HEK293 (cell line): ENCODE results near the gene FILIP1L.

Source experiments
- CTCF ChIA-PET: fragments of 350-600 bp; formaldehyde crosslinking; extraction: SDS; loops from one replicate; lab custom pipeline; 2021; ENCODE audit warnings: antibody characterized with exemption; lab: Yijun Ruan, JAX
- POLR2A ChIA-PET: fragments of 300-600 bp; formaldehyde crosslinking; extraction: SDS; loops from one replicate; lab custom pipeline; 2020; ENCODE audit warnings: antibody characterized with exemption, inconsistent platforms; lab: Yijun Ruan, JAX
- H3K27ac ChIP-seq: fragments of 200-500 bp; sonication (Bioruptor generic); 2 replicates; pipeline ENCODE4 v1.5.1; 2014; ENCODE audit warnings: low read depth, low read length, control low read depth, inconsistent platforms; ENCODE audit errors: extremely low read depth
- H3K36me3 ChIP-seq, 2 experiments: fragments of 200-500 bp in 1 of 2; sonication (Bioruptor generic) in 1 of 2; 1 replicate in 1 of 2; 2 replicates in 1 of 2; pipeline ENCODE4 v1.5.1; 2014 to 2017; ENCODE audit warnings: inconsistent platforms in 2 of 2, low read length in 2 of 2; ENCODE audit not compliant: control insufficient read depth in 2 of 2, insufficient read depth in 1 of 2
- H3K4me1 ChIP-seq: fragments of 200-500 bp; sonication (Bioruptor generic); 2 replicates; pipeline ENCODE4 v1.5.1; 2014; ENCODE audit warnings: mild to moderate bottlenecking, low read length, inconsistent platforms; ENCODE audit not compliant: control insufficient read depth, insufficient read depth
- H3K4me3 ChIP-seq: 2 replicates; pipeline ENCODE4 v1.5.1; 2011; ENCODE audit warnings: low read depth, mild to moderate bottlenecking, control low read depth, low read length, moderate library complexity
- H3K9me3 ChIP-seq: fragments of 200-500 bp; sonication (Bioruptor generic); 2 replicates; pipeline ENCODE4 v1.5.1; 2014; ENCODE audit warnings: low read depth, low read length, inconsistent platforms; ENCODE audit not compliant: control insufficient read depth, insufficient read depth
- HIC1 ChIP-seq: fragments of 450-650 bp; formaldehyde crosslinking; IDR thresholded peaks from 2 replicates; pipeline ENCODE4 v1.5.1; 2016; ENCODE audit warnings: missing biosample characterization, missing genetic modification characterization
- KLF8 ChIP-seq: fragments of 450-650 bp; formaldehyde crosslinking; IDR thresholded peaks from 2 replicates; pipeline ENCODE4 v1.5.1; 2016; ENCODE audit warnings: missing biosample characterization, missing genetic modification characterization
- SCRT2 ChIP-seq: fragments of 450-650 bp; formaldehyde crosslinking; IDR thresholded peaks from 2 replicates; pipeline ENCODE4 v1.5.1; 2016; ENCODE audit warnings: missing biosample characterization, missing genetic modification characterization
- ZBTB7A ChIP-seq: fragments of 450-650 bp; formaldehyde crosslinking; IDR thresholded peaks from 2 replicates; pipeline ENCODE4 v1.5.1; 2016; ENCODE audit warnings: low read depth, missing biosample characterization, missing genetic modification characterization
- ZNF146 ChIP-seq: fragments of 450-650 bp; formaldehyde crosslinking; IDR thresholded peaks from 2 replicates; pipeline ENCODE4 v1.5.1; 2016; ENCODE audit warnings: missing biosample characterization, missing genetic modification characterization
- ZNF16 ChIP-seq: fragments of 450-650 bp; formaldehyde crosslinking; IDR thresholded peaks from 2 replicates; pipeline ENCODE4 v1.5.1; 2016; ENCODE audit warnings: low read depth, missing biosample characterization, missing genetic modification characterization
- ZNF239 ChIP-seq: fragments of 450-650 bp; formaldehyde crosslinking; IDR thresholded peaks from 2 replicates; pipeline ENCODE4 v1.5.1; 2016; ENCODE audit warnings: missing biosample characterization, missing genetic modification characterization
- ZNF302 ChIP-seq: fragments of 450-650 bp; formaldehyde crosslinking; IDR thresholded peaks from 2 replicates; pipeline ENCODE4 v1.5.1; 2016; ENCODE audit warnings: missing biosample characterization, missing genetic modification characterization, low read depth
- ZNF350 ChIP-seq: fragments of 450-650 bp; formaldehyde crosslinking; IDR thresholded peaks from 2 replicates; pipeline ENCODE4 v1.5.0; 2017; ENCODE audit warnings: missing biosample characterization, mild to moderate bottlenecking, missing genetic modification characterization
- ZNF433 ChIP-seq: fragments of 450-650 bp; formaldehyde crosslinking; IDR thresholded peaks from 2 replicates; pipeline ENCODE4 v1.5.1; 2016; ENCODE audit warnings: missing biosample characterization, missing genetic modification characterization, low read depth
- ZNF585B ChIP-seq: fragments of 450-650 bp; formaldehyde crosslinking; IDR thresholded peaks from 2 replicates; pipeline ENCODE4 v1.5.1; 2016; ENCODE audit warnings: missing biosample characterization, missing genetic modification characterization
- ZNF623 ChIP-seq: fragments of 450-650 bp; formaldehyde crosslinking; IDR thresholded peaks from 2 replicates; pipeline ENCODE4 v1.5.1; 2016; ENCODE audit warnings: missing biosample characterization, missing genetic modification characterization
- ZNF707 ChIP-seq: fragments of 450-650 bp; formaldehyde crosslinking; IDR thresholded peaks from 2 replicates; pipeline ENCODE4 v1.5.1; 2016; ENCODE audit warnings: missing biosample characterization, missing genetic modification characterization
- ZSCAN30 ChIP-seq: fragments of 450-650 bp; IDR thresholded peaks from 2 replicates; pipeline ENCODE4 v1.5.1; 2018; ENCODE audit warnings: missing biosample characterization, mild to moderate bottlenecking, missing genetic modification characterization, moderate library complexity
- TF ChIP-seq, protein P1 (sequence below): fragments of 450-650 bp; formaldehyde crosslinking; conservative IDR thresholded peaks from 2 replicates; pipeline ENCODE4 v1.5.1; 2016; ENCODE audit warnings: low read depth, missing biosample characterization, missing genetic modification characterization
- TF ChIP-seq, protein P2 (sequence below): fragments of 450-650 bp; formaldehyde crosslinking; IDR thresholded peaks from 2 replicates; pipeline ENCODE4 v1.5.1; 2017; ENCODE audit warnings: missing biosample characterization, missing genetic modification characterization
- TF ChIP-seq, protein P3 (sequence below): fragments of 450-650 bp; formaldehyde crosslinking; IDR thresholded peaks from 2 replicates; pipeline ENCODE4 v1.5.1; 2017; ENCODE audit warnings: missing biosample characterization, missing genetic modification characterization

Gene FILIP1L

GRCh38 chr3:99938270-99938911, 175.9 kb downstream of the FILIP1L start:
- H3K9me3 ChIP-seq, result no peaks in the 10 kb centered on the region
- ChIA-PET CTCF (interaction anchor here (0.6 to 1.2 kb wide), 2 partner anchors 29 to 69 kb away, joined by 3 to 4 read pairs; no protein-coding TSS in a partner anchor), POLR2A (no interaction called here)
- H3K4me3 ChIP-seq, result no peak overlapping the region
- no peaks in the 10 kb centered on the region for H3K36me3 ChIP-seq
- peaks cover 3% of the 10 kb centered on the region; the same call in 1 of the 2 replicates for H3K4me1 ChIP-seq
- no peak for TF ChIP-seq ZNF585B (tag by site-specific recombination)
- TF ChIP-seq ZNF239 (tag by site-specific recombination), result no peak
- TF ChIP-seq ZSCAN30 (tag by site-specific recombination), result no peak
- TF ChIP-seq ZNF302 (tag by site-specific recombination), result no peak
- TF ChIP-seq, protein P1, sequence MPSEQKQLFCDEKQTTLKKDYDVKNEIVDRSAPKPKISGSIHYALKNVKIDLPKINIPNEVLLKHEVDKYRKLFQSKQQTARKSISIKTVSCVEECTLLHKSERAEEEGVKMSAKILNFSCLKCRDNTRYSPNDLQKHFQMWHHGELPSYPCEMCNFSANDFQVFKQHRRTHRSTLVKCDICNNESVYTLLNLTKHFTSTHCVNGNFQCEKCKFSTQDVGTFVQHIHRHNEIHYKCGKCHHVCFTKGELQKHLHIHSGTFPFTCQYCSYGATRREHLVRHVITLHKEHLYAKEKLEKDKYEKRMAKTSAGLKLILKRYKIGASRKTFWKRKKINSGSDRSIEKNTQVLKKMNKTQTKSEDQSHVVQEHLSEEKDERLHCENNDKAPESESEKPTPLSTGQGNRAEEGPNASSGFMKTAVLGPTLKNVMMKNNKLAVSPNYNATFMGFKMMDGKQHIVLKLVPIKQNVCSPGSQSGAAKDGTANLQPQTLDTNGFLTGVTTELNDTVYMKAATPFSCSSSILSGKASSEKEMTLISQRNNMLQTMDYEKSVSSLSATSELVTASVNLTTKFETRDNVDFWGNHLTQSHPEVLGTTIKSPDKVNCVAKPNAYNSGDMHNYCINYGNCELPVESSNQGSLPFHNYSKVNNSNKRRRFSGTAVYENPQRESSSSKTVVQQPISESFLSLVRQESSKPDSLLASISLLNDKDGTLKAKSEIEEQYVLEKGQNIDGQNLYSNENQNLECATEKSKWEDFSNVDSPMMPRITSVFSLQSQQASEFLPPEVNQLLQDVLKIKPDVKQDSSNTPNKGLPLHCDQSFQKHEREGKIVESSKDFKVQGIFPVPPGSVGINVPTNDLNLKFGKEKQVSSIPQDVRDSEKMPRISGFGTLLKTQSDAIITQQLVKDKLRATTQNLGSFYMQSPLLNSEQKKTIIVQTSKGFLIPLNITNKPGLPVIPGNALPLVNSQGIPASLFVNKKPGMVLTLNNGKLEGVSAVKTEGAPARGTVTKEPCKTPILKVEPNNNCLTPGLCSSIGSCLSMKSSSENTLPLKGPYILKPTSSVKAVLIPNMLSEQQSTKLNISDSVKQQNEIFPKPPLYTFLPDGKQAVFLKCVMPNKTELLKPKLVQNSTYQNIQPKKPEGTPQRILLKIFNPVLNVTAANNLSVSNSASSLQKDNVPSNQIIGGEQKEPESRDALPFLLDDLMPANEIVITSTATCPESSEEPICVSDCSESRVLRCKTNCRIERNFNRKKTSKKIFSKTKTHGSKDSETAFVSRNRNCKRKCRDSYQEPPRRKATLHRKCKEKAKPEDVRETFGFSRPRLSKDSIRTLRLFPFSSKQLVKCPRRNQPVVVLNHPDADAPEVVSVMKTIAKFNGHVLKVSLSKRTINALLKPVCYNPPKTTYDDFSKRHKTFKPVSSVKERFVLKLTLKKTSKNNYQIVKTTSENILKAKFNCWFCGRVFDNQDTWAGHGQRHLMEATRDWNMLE (tag by site-specific recombination), result no peak
- TF ChIP-seq ZNF433 (tag by site-specific recombination), result no peak
- TF ChIP-seq HIC1 (tag by site-specific recombination), result no peak
- TF ChIP-seq, protein P2, sequence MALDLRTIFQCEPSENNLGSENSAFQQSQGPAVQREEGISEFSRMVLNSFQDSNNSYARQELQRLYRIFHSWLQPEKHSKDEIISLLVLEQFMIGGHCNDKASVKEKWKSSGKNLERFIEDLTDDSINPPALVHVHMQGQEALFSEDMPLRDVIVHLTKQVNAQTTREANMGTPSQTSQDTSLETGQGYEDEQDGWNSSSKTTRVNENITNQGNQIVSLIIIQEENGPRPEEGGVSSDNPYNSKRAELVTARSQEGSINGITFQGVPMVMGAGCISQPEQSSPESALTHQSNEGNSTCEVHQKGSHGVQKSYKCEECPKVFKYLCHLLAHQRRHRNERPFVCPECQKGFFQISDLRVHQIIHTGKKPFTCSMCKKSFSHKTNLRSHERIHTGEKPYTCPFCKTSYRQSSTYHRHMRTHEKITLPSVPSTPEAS (tag by site-specific recombination), result no peak
- no peak for TF ChIP-seq KLF8
- TF ChIP-seq ZNF350 (tag by site-specific recombination), result no peak
- TF ChIP-seq ZNF707 (tag by site-specific recombination), result no peak
- TF ChIP-seq, protein P3, sequence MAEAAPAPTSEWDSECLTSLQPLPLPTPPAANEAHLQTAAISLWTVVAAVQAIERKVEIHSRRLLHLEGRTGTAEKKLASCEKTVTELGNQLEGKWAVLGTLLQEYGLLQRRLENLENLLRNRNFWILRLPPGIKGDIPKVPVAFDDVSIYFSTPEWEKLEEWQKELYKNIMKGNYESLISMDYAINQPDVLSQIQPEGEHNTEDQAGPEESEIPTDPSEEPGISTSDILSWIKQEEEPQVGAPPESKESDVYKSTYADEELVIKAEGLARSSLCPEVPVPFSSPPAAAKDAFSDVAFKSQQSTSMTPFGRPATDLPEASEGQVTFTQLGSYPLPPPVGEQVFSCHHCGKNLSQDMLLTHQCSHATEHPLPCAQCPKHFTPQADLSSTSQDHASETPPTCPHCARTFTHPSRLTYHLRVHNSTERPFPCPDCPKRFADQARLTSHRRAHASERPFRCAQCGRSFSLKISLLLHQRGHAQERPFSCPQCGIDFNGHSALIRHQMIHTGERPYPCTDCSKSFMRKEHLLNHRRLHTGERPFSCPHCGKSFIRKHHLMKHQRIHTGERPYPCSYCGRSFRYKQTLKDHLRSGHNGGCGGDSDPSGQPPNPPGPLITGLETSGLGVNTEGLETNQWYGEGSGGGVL (tag by site-specific recombination), result no peak
- TF ChIP-seq ZNF146 (tag by site-specific recombination), result no peak
- no peak for TF ChIP-seq ZNF623 (tag by site-specific recombination)
- no peak for TF ChIP-seq ZBTB7A (tag by site-specific recombination)
- TF ChIP-seq SCRT2 (tag by site-specific recombination), result no peak
- TF ChIP-seq ZNF16 (tag by site-specific recombination), result no peak
- no peak overlapping the region for H3K27ac ChIP-seq
